GM10266 (cell line): ENCODE data around the gene LIME1.
"Not testable (repeated sequence)": the region's sequence is repeated elsewhere in the genome, so short reads cannot be mapped to it uniquely, and the experiment has no call there.

Experiments
- DNase-seq: peaks from one replicate; pipeline ENCODE4 v3.0.0; 2012; ENCODE audit errors: extremely low spot score
- CTCF ChIP-seq: IDR thresholded peaks from 2 replicates; pipeline ENCODE4 v1.5.1; 2012; ENCODE audit warnings: mild to moderate bottlenecking, low read depth; ENCODE audit not compliant: control insufficient read depth, insufficient read depth; ENCODE audit errors: missing control alignments

LIME1 gene

DNA sequence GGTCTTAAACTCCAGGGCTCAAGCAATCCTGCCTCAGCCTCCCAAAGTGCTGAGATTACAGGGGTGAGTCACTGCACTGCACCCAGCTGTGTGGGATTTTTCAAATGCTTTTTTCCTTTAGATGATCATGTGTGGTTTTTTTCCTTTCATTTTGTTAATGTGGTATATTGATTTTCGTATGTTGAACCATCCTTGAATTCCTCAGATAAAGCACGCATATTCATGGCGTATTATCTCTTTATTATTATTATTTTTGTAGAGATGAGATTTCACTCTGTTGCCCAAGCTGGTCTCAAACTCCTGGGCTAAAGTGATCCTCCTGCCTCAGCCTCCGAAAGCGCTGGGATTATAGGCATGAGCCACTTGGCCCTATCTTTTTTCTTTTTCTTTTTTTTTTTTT is 21.6 kb upstream of the LIME1 start:
- DNase-seq: no peak
- no peak for TF ChIP-seq CTCF

- no peak for DNase-seq
- TF ChIP-seq CTCF: no peak
Observed at GRCh38 chr20:63718996-63719395, 17.5 kb upstream of the LIME1 start.

DNA sequence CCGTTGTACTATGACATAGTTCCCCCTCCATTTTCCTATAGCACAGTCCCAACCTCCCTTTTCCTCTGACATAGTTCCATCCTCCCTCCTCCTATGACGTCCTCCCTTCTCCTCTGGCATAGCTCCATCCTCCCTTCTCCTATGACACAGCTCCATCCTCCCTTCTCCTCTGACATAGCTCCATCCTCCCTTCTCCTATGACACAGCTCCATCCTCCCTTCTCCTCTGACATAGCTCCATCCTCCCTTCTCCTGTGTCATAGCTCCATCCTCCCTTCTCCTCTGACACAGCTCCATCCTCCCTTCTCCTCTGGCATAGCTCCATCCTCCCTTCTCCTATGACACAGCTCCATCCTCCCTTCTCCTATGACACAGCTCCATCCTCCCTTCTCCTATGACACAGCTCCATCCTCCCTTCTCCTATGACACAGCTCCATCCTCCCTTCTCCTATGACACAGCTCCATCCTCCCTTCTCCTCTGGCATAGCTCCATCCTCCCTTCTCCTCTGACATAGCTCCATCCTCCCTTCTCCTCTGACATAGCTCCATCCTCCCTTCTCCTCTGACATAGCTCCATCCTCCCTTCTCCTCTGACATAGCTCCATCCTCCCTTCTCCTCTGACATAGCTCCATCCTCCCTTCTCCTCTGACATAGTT is 13.4 kb upstream of the LIME1 start:
- not testable (repeated sequence) for DNase-seq

DNA sequence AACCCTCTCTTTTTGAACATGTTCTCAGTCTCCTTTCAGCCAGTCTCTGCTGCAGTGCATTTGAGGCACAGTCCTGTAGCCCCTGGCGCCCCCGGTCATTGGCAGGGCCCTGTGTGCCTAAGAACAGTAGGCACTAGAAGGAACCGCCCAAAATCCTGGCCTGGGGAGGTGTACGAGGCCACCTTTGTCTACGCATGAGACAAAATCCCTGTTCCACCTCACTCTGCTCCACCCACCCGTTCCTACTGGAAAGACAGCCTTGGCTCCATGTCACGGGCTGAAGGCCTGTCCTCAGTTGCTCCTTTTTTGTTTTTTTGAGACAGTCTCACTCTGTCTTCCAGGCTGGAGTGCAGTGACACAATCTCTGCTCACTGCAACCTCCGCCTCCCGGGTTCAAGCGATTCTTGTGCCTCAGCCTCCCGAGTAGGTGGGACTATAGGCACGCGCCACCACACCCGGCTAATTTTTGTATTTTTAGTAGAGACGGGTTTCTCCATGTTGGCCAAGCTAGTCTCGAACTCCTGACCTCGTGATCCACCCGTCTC is 6.2 kb upstream of the LIME1 start:
- DNase-seq: not testable (repeated sequence)

GRCh38 chr20:63731410-63731809 is 5.1 kb upstream of the LIME1 start:
- no peak for TF ChIP-seq CTCF
- DNase-seq: no peak

DNA sequence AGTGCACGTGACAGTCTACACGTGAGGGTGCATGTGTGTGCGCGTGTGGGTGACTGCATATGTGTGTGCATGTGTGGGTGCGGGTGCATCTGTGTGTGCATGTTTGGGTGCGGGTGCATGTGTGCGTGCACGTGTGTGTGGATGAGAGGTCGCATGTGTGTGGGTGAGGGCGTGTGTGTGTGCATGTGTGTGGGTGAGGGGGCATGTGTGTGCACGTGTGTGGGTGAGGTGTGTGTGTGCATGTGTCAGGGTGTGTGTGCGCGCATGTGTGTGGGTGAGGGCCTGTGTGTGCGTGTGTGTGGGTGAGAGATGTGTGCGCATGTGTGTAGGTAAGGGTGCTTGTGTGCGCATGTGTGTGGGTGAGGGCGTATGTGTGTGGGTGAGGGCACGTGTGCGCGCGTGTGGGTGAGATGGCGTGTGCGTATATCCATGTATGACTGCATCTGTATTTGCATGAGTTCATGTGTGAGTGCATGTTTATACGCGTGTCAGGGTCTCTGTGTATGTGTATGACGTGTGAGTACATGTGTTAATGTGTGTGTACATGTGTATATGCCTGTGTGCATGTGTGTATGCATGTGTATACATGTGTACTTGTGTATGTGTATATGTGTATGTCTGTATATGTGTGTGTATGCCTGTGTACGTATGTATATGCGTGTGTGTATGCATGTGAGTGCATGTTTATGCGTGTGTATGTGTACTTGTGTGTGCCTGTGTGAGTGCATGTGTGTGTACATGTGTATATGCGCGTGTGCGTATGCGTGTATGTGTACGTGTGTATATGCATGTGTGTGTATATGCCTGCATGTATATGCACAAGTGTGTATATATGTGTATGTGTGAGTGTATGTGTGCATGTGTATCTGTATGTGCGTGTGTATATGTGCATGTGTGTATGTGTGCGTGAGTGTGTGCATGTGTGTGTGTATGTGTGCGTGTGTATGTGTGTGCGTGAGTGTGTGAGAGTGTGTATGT is 4.1 kb upstream of the LIME1 start:
- no peak for DNase-seq
- no peak for TF ChIP-seq CTCF

DNA sequence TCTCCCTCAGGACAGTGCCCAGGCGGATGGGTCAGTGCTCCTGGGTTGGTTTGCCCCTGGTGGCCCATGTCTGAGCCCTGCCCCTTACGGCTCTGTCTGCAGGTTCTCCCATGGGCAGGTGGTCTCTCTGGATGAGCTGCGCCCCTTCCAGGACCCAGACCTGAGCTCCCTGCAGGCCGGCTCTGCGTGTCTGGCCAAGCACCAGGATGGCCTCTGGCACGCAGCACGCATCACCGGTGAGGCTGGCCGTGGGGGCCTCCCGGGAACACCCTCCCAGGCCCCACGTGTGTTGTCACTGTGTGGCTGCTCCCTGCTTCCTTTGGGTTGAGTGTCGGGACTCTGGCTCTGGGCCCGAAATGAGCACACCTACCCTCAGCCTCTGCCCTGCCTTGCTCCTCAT is 3.3 kb upstream of the LIME1 start:
- no peak for DNase-seq
- TF ChIP-seq CTCF: no peak

- no peak for TF ChIP-seq CTCF
- DNase-seq: no peak
Observed at GRCh38 chr20:63733579-63734081, 2.8 kb upstream of the LIME1 start.
